GM12874 (cell line): ENCODE data around the gene KCNE1.

ENCODE experiments used
- TF ChIP-seq, protein P1 (sequence below): IDR thresholded peaks from 2 replicates; pipeline ENCODE4 v1.5.1; 2011; ENCODE audit warnings: low read depth, mild to moderate bottlenecking, control low read depth, low read length, moderate library complexity; ENCODE audit not compliant: insufficient read depth

Gene KCNE1

DNA sequence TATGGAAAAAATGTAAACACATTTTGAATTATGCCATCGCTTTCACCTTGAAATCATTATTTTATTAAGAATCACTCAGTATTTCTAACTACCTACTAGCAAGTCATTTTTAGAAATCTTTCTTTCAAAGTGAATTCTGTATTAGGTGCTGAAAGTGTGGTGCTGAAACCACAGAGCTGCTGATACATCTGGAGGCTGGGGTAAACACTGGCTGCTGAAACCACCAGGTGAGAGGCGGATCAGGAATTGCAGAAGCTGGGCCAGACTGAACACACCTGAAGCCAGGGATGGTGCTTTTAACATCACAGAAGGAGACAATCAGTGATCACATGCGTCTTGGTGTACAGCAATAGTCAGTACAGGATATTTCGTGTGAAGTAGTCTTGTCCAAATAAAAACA lies 42.2 kb upstream of the KCNE1 start:
- TF ChIP-seq, protein P1, sequence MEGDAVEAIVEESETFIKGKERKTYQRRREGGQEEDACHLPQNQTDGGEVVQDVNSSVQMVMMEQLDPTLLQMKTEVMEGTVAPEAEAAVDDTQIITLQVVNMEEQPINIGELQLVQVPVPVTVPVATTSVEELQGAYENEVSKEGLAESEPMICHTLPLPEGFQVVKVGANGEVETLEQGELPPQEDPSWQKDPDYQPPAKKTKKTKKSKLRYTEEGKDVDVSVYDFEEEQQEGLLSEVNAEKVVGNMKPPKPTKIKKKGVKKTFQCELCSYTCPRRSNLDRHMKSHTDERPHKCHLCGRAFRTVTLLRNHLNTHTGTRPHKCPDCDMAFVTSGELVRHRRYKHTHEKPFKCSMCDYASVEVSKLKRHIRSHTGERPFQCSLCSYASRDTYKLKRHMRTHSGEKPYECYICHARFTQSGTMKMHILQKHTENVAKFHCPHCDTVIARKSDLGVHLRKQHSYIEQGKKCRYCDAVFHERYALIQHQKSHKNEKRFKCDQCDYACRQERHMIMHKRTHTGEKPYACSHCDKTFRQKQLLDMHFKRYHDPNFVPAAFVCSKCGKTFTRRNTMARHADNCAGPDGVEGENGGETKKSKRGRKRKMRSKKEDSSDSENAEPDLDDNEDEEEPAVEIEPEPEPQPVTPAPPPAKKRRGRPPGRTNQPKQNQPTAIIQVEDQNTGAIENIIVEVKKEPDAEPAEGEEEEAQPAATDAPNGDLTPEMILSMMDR = no peak

DNA sequence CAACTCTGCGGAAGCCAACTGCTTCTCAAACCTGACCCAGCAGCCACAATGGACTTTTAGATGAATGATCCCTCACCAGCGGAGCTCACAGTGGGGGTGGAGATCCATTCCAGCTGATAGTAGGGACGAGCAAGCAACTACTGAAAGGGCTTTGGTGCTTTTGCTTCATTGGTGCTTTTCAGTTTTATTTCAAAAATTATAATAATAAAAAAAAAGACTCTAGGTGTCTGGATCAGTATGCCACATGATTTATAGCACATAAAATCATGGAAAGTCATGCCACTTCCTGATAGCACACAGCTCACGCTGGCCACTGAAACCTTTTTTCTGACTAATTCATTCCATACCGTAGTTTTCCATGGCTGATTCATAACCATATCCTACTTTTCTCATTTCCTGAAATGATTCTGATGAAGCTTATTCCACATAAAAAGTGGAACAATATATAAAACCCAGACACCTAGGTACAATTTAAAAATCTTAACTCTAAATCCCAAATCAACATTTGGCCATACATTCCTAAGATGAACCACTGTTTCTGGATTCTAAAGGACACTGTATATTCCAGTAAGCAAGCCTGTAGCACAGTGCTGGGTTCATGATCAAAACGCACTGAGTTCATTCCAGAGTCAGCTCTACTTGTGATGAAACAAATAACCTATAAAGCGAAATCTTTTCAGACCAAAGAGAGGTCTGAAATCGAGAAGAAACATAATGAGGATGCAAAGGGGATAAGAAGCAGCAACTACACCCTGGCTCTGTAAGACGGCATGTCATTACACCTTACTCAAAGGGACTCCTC lies 41.3 kb upstream of the KCNE1 start:
- TF ChIP-seq, protein P1 = no peak

DNA sequence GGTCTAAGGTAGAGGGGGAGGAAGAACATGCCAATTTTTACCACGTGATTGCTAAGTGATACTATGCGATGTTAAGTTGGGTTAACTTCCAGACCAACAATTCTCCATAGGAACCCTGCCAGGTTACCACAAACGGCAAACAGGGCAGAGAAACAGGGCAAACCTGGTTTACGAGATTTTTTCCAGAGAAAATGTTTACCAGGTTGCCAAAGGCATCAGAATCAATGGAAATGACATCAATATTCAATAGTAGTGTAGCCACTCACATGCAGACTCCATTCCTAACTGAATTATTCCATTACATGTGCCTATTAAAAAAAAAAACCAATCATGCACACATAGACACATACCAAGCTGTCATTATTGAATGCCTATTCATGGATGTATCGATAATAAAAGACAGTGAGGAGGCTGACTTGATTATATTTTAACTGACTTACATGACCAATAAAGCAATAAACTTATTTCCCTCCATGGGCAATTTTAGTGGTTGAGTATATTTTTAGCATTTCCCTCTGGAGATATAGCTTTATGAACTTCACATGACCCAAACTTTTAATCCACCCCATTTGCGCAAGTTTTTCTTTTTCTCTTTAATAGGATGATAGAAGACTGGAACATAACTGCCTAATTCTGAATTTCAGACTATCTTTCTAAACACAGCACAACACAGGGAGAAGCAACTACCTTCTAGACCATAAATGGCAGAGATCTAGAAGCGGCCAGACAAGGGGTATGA lies 40.5 kb upstream of the KCNE1 start:
- TF ChIP-seq, protein P1 = no peak

DNA sequence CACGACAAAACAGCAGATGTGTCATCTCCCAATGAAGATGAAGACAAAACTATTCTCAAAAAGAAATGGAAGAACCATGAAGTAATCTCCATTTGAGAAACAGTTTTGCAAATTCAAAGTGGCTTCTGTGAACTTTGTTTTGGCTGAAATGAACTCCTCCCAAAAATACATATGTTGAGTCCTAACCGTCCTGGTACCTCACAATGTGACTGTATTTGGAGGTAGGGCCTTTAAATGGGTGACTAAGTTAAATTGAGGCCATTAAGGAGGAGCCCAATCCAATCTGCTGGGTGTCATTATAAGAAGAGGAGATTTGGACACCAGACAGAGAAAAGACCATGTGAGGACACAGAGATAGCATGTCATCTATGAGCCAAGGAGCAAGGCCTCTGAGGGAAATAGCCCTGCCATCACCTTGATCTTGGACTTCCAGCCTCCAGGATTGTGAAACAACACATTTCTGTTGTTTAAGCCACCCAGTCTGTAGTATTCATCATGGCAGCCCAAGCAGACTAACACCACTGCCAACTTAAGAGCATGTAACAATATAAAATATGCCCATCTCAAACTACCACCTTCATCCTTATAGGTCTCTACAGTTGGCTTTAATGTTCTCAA lies 38.3 kb upstream of the KCNE1 start:
- TF ChIP-seq, protein P1 = no peak

DNA sequence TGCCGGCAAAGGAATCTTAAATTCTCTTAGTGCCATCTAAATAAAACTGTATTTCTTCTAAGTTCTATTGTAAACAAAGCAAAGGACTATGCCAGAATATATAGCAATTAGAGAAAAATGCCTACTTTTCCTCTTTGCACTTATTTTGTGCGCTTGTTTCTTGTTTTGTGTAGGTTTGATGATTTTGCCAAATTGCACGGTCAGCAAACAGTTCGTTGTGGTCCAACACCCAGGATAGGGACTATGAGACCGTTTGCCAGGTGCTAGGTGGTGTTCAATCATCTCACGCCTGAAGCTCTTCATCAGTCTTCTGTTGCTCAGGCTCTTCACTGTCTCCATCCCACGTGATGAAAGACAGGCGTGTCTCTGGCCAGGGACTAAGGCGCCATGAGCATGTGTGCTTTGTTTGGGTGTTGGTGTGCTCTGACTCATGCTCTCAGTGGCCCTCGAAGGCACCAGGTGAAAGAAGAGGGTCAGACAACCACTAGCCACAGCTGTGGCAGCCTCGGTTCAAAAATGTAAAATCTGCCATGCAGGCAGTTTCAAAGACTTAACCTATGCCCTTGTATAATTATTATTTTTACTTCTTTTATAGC lies 36.9 kb upstream of the KCNE1 start:
- TF ChIP-seq, protein P1 = no peak

DNA sequence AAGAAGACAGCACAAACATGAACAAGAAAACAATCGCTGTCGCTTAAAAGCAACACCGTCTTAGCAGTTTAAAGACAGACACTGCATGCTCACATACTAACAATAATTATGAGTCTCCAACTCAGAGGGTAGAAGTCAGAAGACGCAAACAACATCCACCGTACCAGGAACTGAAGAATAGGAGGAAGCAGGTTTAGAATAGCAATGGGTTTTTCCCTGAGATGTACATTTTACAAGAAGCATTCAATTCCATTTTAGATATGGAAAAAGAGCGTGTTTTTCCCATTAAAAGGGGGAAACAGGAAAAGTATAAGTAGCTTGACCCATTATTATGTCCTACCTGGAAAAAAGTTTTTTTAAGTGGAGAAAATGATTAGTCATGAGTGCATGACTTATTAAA lies 34.5 kb upstream of the KCNE1 start:
- TF ChIP-seq, protein P1 = no peak

DNA sequence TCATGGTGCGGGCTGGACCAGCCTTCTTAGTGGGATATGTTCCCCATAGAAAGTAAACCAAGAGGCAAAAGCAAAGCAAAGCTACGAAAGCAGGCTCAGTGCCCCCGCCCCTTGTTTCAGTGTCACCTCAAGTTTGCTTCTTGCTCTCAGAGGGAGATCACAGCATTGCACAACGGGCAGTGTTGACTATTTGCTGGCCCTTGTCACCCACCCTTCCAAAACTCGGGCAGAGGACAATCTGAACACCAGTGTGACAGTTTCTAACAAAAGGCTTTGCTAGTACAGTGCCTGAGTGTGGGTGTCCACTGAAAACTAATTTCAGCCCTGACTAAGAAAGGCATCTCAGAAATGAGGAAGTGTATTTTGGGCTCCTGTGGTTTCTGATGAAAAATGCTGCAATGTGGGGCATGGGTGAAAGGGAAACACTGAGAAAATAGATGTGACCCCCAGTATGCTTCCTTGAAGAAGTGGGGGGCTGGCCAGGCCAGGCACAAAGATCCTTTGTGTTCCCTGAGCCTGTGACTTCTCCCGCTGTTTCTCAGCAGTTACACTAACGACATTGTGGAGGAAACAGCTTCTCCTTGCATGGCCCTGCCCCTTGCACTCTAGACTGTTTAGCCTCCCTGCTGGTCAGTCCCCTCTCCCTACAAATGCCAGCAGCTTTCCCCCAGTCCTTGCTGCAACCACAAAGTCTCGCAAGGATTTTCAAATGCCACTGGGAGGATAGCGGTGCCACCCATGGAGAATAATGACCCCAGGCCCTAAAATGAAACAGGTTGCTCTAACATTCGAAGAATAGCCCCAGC lies 33.3 kb upstream of the KCNE1 start:
- TF ChIP-seq, protein P1 = no peak
